SU-DHL-6 (cell line): ENCODE data around the gene GADD45GIP1.

Source experiments
- CTCF ChIP-seq: fragments of 200-600 bp; sonication (generic); IDR thresholded peaks from one replicate; pipeline ENCODE4 v1.5.1; 2017; ENCODE audit warnings: antibody characterized with exemption, mild to moderate bottlenecking, low read length, moderate library complexity; ENCODE audit not compliant: insufficient read depth, poor library complexity, severe bottlenecking
- EZH2phosphoT487 ChIP-seq: fragments of 200-600 bp; sonication (generic), shearing (Covaris generic); conservative IDR thresholded peaks from 2 replicates; pipeline ENCODE4 v1.6.1; 2018; ENCODE audit warnings: mild to moderate bottlenecking, antibody characterized with exemption, low read length, moderate library complexity, mixed read lengths

DNA sequence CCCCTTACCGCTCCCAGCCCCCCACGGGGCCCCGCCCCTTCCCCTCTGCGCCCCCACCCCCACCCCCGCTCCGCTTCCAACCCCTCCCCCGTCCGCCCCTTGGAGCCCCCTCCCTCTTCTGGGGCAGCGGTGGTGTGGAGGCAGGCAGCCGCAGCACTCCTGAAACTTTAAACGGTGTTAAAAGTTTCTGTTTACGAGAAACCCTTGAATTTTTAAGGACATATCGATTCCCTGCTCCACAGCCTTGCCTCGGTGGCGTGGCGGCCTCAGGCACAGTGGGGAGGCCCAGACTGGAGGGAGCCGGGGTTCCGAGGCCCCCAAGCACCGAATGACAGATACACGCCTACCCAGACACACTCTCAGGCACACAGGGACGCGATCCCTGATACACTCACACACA lies 33.4 kb upstream of the GADD45GIP1 start:
- no peak for TF ChIP-seq CTCF
- TF ChIP-seq EZH2phosphoT487 = no peak
